CD4-positive, alpha-beta T cell treated with Interferon gamma for 1 hour (primary cell): Measurements from ENCODE around the gene LUC7L3.

Experiments
- DNase-seq: peaks from one replicate; pipeline ENCODE4 v3.0.0-alpha.2; 2020

LUC7L3 gene

GRCh38 chr17:50763716-50764475, 44.5 kb downstream of the LUC7L3 start:
- no peak for DNase-seq

DNA sequence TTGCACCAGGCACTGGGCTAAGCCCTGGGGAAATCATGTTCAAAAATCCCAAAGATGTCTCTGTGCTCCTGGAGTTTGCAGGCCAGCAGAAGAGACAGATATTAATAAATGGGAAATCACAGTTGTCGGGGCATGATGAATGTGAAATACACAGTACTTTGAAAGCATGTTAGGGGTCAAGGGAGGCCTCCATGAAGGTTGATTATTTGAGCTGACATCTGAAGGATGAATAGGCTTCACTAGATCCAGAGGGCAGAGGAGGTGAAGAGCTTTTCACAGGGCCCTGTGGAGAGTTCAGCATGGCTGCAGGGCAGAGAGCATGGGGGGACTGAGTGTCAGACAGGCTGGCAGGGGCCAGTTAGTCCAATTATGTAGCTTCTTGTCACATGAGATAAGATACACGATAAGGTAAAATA, 45.3 kb downstream of the LUC7L3 start:
- no peak for DNase-seq

GRCh38 chr17:50765454-50766221, 46.2 kb downstream of the LUC7L3 start:
- DNase-seq: no peak

GRCh38 chr17:50766222-50767023, 47.0 kb downstream of the LUC7L3 start:
- DNase-seq: no peak

GRCh38 chr17:50767030-50767429, 47.6 kb downstream of the LUC7L3 start:
- DNase-seq: no peak

GRCh38 chr17:50767446-50767845, 48.0 kb downstream of the LUC7L3 start, which contains the start of gene ANKRD40CL:
Gene ANKRD40CL (minus strand): TSS chr17:50767518. CDS start chr17:50766913, 605 bp downstream.
- DNase-seq: no peak

DNA sequence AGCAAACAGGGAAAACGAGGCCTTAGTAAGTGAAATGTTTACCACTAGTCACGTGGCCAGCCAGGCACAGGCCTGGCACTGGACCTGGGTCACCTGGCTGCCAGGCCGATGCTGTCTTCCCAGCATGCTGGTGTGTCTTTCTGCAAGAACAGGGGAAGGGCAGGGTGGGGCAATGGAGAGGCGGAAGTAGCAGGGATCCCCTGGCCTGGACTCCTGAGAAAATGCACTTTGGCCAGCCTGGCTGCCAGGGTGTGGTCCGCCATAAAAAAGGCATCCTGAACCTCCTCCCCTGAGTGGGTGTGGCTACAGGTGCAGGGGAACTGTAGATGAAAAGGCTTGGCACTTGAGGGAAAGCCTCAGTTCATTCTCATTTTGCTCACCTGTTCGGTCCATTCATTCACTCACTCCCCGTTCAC, 49.0 kb downstream of the LUC7L3 start:
- no peak for DNase-seq

DNA sequence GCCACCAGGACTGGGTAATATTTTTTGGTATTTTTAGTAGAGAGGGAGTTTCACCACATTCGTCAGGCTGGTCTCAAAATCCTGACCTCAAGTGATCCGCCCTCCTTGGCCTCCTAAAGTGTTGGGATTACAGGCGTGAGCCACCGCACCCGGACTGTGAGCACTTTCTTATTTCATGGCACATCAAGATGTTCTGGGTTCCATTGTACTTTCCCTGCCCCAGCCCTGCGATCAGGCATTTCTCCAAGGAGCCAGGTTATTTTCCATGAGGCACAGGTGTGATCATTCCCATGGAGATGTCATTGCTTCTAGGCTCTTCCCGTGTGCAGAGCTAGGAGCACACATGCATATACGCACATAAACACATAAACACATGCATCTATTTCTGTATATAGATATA, 50.5 kb downstream of the LUC7L3 start:
- DNase-seq: no peak

DNA sequence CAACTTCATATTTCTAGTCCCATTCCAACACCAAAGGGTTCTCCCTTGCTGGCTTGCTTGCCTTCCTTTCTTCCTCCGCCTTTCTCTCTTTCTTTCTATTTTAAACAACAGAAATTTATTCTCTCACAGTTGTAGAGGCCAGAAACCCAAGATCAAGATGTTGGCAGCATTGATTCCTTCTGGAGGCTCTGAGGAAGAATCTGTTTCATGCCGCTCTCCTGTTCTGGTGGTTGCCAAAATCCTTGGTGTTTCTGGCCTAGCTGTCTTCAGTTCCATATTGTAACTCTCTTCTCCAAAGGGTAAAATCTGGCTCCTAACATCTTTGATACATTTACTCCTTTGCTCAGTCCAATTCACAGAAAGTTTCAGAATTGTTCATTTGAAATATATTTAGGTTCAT, 50.9 kb downstream of the LUC7L3 start:
- no peak for DNase-seq

DNA sequence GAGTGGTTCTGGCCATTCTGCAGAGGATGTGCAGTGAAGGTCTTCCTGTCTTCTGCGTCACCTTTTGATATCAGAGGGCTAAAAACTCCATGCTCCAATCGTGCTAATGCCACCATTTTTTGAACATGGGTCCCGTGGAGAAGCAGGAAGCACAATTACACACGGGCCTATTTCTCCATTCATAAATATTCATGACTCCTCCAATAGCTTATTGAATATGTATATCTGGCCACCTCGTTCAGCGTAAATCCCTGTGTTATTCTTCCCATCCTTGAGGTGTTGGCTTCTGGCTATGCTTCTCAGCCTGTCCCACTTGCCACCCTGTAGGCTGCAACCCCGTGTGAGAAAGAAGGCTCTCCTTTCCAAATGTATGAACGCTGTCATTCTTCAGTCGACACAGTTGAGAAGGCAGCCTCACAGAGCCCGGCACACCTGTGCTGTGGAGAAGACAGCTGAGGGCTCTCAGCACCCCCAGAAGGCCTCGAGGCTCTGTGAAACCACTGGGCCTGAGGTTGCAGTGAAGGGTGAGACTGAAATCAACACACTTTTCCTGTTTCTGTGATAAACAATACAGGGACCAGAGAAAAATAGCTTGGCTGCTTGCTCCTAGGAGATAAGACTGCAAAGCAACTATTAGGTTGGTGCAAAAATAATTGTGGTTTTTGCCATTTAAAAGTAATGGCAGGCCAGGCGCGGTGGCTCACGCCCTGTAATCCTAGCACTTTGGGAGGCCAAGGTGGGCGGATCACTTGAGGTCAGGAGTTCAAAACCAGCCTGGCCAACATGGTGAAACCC, 52.8 kb downstream of the LUC7L3 start:
- no peak for DNase-seq

DNA sequence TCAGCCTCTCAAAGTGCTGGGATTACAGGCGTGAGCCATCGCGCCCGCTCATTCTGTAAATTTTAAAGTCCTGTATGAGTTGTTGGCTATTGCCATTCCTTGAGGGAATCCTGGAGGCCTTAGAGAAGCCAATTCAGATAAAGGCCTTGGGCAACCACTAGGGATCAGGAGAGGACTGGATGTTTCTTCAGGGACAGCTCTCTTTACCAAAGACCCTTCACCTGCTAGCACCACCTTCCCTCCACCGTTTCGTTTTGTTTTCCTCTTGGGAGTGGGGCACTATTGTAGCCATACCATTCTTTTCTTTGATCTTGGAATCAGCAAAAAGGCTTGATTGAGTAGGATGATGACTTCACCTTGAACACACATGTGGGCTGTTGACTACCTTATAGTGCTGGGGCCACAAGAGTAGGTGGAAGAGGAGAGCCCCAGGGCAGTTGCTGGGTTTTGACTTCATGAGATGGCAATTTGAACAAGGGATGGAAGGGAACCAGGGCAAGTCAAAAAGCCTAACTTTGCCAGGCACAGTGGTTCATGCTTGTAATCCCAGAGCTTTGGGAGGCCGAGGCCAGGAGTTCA, 54.9 kb downstream of the LUC7L3 start:
- no peak for DNase-seq

- no peak for DNase-seq
Measured at GRCh38 chr17:50775926-50776325, 56.5 kb downstream of the LUC7L3 start.

- DNase-seq: no peak
Measured at GRCh38 chr17:50778471-50778870, 59.1 kb downstream of the LUC7L3 start.

DNA sequence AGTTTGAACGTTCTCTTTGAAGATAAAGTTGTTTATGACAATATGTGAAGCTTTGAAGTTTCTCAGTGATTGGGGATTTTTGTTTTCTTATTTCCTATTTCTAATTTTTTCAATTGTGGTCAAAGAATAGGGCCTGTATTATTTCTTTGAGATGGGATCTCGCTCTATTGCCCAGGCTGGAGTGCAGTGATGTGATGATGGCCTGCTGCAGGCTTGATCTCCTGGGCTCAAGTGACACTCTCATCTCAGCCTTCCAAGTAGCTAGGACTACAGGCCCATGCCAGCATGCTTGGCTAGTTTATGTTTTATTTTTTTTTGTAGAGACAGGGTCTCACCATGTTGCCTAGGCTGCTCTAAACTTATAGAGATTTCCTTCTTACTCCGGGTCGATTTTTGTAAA, 59.6 kb downstream of the LUC7L3 start:
- DNase-seq: no peak

DNA sequence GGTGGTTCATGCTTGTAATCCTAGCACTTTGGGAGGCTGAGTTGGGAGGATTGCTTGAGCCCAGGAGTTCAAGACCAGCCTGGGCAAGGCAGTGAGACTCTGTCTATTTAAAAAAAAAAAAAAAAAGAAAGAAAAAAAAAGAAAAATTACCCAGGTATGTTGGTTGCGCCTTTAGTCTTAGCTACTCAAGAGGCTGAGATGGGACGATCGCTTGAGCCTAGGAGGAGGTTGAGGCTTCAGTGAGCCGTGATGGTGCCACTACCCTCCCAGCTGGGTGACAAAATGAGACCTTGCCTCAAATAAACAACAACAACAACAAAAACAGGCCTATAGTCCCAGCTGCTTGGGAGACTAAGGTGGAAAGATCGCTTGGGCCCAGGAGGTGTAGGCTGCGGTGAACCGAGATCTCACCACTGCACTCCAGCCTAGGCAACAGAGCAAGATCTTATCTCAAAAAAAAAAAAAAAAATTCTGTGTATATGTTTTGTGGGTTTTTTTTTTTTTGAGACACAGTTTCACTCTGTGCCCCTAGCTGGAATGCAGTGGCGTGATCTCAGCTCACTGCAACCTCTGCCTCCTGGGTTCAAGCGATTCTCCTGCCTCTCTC, 60.4 kb downstream of the LUC7L3 start:
- peak; percentile 49 for DNase-seq

DNA sequence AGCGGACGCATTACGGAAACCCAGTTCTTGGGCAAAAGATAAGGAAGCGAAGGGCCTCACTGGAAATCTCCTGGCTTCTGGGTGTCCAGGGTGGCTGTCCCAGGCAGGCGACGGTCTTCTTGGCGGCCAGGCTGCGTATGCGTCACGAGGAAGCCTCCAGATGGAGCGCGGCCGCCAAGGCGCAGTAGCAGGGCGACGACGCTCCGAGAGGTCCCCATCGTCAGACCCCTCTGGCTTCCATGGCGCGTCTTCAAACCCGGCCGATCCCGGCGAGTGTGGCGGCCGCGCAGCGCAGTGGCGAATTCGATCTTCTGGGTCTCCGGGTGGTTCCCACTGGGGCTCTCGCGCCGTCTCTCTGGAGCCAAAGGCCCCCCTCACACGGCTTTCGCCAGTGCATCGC, 61.8 kb downstream of the LUC7L3 start:
- DNase-seq: no peak

GRCh38 chr17:50783193-50783660, 63.8 kb downstream of the LUC7L3 start:
- DNase-seq: peak; percentile 72

GRCh38 chr17:50783905-50784304, 64.5 kb downstream of the LUC7L3 start:
- DNase-seq: no peak

GRCh38 chr17:50785126-50785525, 65.7 kb downstream of the LUC7L3 start:
- DNase-seq: no peak

- no peak for DNase-seq
Measured at GRCh38 chr17:50785946-50786570, 66.7 kb downstream of the LUC7L3 start.

DNA sequence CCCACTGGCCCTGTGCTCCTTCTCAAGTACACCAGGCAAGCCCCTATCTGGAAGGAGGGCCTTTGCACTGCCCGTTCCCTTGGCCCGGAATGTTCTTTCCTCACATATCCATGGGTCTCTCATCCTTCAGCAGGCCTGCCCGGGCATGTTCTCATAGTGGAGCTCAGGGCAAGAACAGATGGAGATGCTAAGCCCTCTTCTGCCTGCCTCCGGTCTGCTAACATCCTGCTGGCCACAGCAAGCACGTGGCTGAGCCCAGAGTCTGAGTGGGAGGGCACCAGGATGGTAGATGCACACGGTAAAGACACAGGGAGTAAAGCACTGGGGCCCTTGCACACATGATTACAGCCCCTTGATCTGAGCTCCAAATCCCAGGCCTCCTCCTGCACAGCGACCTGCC, 67.7 kb downstream of the LUC7L3 start:
- DNase-seq: no peak
